Ascending aorta (tissue), 2 donors: ENCODE measurements around the gene CYB561D2. TPM values are rescaled to one million over a fixed set of nuclear protein-coding genes. Genes with fewer than 3 reads are reported as not detected.

Experiments used
- DNase-seq, 2 donors: peaks; one replicate each; pipeline ENCODE4 v3.0.0-alpha.2; 2019; ENCODE audit warnings: low spot score in 2 of 2
- H3K27ac ChIP-seq, 2 donors: fragments of 200-600 bp; sonication (generic); one replicate each; pipeline ENCODE4 v1.5.1; 2016 to 2017; ENCODE audit warnings: mild to moderate bottlenecking in 1 of 2
- H3K27me3 ChIP-seq: fragments of 200-600 bp; sonication (generic); one replicate; pipeline ENCODE4 v1.5.1; 2017
- H3K36me3 ChIP-seq, 2 donors: fragments of 200-600 bp; sonication (generic); one replicate each; pipeline ENCODE4 v1.5.1; 2016
- H3K4me1 ChIP-seq, 2 donors: fragments of 200-600 bp; sonication (generic); one replicate each; pipeline ENCODE4 v1.5.1; 2016 to 2017; ENCODE audit warnings: mild to moderate bottlenecking in 1 of 2
- H3K4me3 ChIP-seq, 2 donors: fragments of 200-600 bp; sonication (generic); one replicate each; pipeline ENCODE4 v1.5.1; 2016 to 2017; ENCODE audit warnings: mild to moderate bottlenecking in 1 of 2
- H3K9me3 ChIP-seq, 2 donors: fragments of 200-600 bp; sonication (generic); one replicate each; pipeline ENCODE4 v1.5.1; 2016
- CTCF ChIP-seq, 3 experiments: fragments of 200-600 bp in 2 of 3; fragments of 450-650 bp in 1 of 3; sonication (generic) in 2 of 3; IDR thresholded peaks; one replicate each; pipeline ENCODE4 v1.5.1; 2016 to 2019; ENCODE audit warnings: antibody characterized with exemption in 3 of 3, mild to moderate bottlenecking in 1 of 3, moderate library complexity in 1 of 3
- intact Hi-C: fragments of 100-400 bp; cut with DNase I; formaldehyde crosslinking; loops from one replicate; pipeline ENCODE4 v1.15.1; 2023
- total RNA-seq: library from RNA; depleted of rRNA; stranded (reverse); fragments of >200 nt; gene quantifications from one replicate; pipeline ENCODE4 v1.1.0, GENCODE V29; 2016

CYB561D2 gene
- total RNA-seq, 1 donor from 2014 or later = 20.2 TPM

GRCh38 chr3:50340448-50341329 lies 10.0 kb upstream of the CYB561D2 start, which contains the start of gene RASSF1:
TSS of gene RASSF1 (minus strand) at chr3:50340836. CDS start at chr3:50340805, 31 bp downstream.
- Histone ChIP-seq H3K36me3 (no peaks in the 10 kb centered on the region), H3K27me3 (no peaks in the 10 kb centered on the region), H3K27ac (peak within 1 kb of the TSS; percentile 99), H3K4me3 (peak within 1 kb of the TSS; percentile 68 to 96), H3K4me1 (peaks cover 20 to 52% of the 10 kb centered on the region in 2 donors), H3K9me3 (no peaks in the 10 kb centered on the region)
- intact Hi-C loops = no loop called here
- TF ChIP-seq CTCF (IDR thresholded peaks at IDR 0.05) = no peak
- DNase-seq = peak; percentile 58 to 86

- no peaks in the 10 kb centered on the region for H3K9me3 ChIP-seq
- H3K36me3 ChIP-seq = no peaks in the 10 kb centered on the region
- H3K4me1 ChIP-seq = peaks cover 21 to 45% of the 10 kb centered on the region in 2 donors
- no peaks in the 10 kb centered on the region for H3K27me3 ChIP-seq
- DNase-seq = no peak
- H3K4me3 ChIP-seq = peak overlapping the region in 1 of 2 donors; percentile 96
- intact Hi-C loops = no loop called here
- TF ChIP-seq CTCF (IDR thresholded peaks at IDR 0.05) = no peak
- H3K27ac ChIP-seq = peak overlapping the region; percentile 99
Observed at GRCh38 chr3:50341537-50341936, 9.1 kb upstream of the CYB561D2 start.

GRCh38 chr3:50341996-50342650 lies 8.5 kb upstream of the CYB561D2 start:
- intact Hi-C loops = no loop called here
- Histone ChIP-seq H3K4me3 (peak overlapping the region in 1 of 2 donors; percentile 96), H3K4me1 (peaks cover 21 to 45% of the 10 kb centered on the region in 2 donors), H3K27ac (no peak overlapping the region), H3K36me3 (no peaks in the 10 kb centered on the region), H3K9me3 (no peaks in the 10 kb centered on the region), H3K27me3 (no peaks in the 10 kb centered on the region)
- no peak for DNase-seq
- no peak for TF ChIP-seq CTCF (IDR thresholded peaks at IDR 0.05)

- Histone ChIP-seq H3K9me3 (no peaks in the 10 kb centered on the region), H3K4me3 (no peak overlapping the region), H3K27ac (no peak overlapping the region), H3K27me3 (no peaks in the 10 kb centered on the region), H3K4me1 (peaks cover 20 to 41% of the 10 kb centered on the region in 2 donors), H3K36me3 (peaks cover 0 to 6% of the 10 kb centered on the region in 2 donors)
- no peak for DNase-seq
- TF ChIP-seq CTCF (IDR thresholded peaks at IDR 0.05) = no peak
- intact Hi-C loops = no loop called here
Observed at GRCh38 chr3:50342813-50343633, 7.6 kb upstream of the CYB561D2 start.

- TF ChIP-seq CTCF (IDR thresholded peaks at IDR 0.05) = no peak
- Histone ChIP-seq H3K27me3 (no peaks in the 10 kb centered on the region), H3K4me1 (peaks cover 20 to 31% of the 10 kb centered on the region in 2 donors), H3K36me3 (peaks cover 0 to 13% of the 10 kb centered on the region in 2 donors), H3K4me3 (peak overlapping the region; percentile 43 to 63), H3K27ac (no peak overlapping the region), H3K9me3 (no peaks in the 10 kb centered on the region)
- DNase-seq = no peak
- intact Hi-C loops = no loop called here
Observed at GRCh38 chr3:50345008-50345407, 5.7 kb upstream of the CYB561D2 start.
